HG03139 (cell line): Measurements from ENCODE around the gene TMED6.

ENCODE experiments used
- ATAC-seq: cut with Tn5 transposase; IDR thresholded peaks from one replicate; pipeline ENCODE4 v1.9.1; 2021; ENCODE audit not compliant: unreplicated experiment

TMED6 gene

DNA sequence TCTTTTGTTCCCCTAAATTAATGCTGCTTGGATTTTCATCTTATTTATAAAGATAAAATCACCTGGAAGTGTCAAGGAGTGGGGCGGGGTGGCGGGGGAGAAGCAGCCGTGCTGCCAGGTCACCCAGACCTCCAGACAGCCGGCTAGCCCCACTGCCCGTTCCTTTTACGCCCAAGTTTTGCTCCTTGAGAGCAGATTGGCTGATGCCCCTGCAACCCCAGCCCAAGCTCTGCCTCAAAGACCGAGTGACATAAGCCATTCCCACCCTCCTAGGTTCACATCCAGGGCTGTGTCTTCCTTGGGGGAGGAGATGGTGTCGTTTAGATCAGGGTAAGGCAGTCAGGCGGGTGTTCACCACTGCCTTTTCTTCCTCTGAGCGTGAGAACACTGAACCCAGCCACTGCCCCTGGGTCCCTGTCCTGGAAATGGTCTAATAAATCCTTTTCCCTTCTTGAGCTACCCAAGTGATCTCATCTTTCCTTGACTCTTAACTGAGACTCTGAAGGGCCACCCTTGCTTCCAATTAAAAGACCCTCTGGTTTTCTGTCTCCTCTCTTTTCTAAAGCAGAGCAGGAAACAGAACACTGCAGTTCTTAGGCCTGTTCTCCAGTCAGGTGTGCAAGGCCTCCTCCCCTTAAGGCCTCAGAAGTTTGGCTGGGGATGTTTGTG lies 26.9 kb downstream of the TMED6 start:
- no peak for ATAC-seq

DNA sequence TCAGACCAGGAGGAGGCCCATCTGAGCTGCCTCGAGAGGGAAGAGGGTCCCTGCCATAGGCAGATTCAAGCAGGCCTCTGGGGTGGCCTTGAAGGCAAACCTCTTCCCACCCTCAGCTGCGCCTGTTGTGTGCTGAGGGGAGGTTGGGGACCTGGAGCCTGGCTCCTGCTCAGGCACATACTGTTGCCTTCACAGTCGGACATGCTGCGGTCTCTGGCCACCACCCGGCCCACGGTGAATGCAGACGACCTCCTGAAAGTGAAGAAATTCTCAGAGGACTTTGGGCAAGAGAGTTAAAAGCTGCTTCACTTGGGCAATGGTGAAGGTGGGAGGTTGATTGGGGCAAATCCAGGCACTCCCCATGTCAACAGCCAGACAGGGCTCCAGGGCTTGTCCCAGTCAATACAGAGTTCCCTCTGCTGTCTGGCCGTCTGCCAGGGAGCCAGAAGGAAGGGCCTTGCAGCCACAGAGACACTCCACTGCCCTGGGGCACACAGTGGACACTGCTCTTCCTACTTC lies 27.5 kb downstream of the TMED6 start:
- no peak for ATAC-seq

DNA sequence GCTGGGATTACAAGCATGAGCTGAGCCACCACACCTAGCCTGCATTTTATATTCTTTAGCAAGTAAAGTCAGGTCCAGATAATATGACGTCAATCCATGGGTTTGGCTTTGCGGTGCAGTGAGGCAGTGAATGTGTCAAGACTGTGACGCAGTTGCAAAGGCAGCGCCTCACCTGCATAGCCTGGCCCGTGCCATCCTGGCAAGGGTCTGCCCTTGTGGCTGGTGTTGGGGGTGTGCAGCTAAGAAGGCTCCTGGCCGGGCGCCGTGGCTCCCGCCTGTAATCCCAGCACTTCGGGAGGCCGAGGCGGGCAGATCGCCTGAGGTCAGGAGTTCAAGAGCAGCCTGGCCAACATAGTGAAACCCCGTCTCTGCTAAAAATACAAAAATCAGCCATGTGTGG lies 28.2 kb downstream of the TMED6 start:
- no peak for ATAC-seq

DNA sequence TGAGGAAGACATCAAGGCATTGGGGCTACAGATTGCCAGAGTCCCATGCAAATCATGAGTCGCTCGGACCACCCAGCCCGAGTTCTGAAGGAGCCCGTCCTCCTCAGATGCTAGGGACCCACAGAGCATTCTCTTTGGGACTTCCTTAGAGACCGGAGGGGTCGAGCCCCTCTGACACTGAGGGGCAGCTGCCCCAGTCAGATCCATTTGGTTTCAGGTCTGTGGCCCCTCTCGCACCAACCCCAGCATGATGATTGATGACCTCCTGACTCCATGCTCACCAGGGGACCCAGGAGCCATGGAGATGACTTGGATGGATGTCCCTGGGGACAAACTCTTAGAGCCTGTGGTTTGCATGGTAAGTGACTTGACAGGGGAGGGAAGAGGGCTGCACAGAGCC lies 29.2 kb downstream of the TMED6 start:
- ATAC-seq: no peak

DNA sequence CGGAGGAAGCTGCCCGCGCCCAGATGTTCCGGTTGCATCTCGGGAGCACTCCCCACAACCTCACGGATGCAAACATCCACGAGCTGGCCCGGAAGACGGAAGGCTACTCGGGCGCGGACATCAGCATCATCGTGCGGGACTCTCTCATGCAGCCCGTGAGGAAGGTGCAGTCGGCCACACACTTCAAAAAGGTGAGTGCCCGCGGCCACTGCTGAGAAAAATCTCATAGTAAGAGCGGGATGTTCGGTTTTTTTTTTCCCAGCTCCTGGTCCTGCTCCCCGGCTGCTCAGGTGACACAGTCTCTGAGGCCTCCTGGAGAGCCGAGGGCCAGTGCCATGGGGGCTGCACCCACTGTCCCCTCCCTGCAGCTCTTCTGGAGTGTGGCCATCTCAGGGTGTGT lies 30.5 kb downstream of the TMED6 start:
- no peak for ATAC-seq

DNA sequence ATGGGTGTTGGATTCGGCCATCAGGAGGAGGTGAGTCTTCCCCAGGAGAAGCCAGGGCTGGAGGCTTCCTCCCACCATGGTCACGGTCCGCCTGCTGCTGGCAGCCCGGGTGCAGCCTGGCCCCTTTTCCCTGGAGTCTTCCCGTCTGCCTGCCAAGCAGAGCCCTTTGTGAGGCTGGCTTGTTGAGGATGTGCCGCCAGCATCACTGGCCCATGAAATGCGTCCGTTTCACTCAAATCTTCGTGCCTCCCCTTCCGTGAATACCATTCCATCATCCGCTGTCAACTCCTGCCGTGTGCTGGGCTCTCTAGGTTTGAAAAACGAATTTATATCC lies 30.9 kb downstream of the TMED6 start:
- no peak for ATAC-seq

DNA sequence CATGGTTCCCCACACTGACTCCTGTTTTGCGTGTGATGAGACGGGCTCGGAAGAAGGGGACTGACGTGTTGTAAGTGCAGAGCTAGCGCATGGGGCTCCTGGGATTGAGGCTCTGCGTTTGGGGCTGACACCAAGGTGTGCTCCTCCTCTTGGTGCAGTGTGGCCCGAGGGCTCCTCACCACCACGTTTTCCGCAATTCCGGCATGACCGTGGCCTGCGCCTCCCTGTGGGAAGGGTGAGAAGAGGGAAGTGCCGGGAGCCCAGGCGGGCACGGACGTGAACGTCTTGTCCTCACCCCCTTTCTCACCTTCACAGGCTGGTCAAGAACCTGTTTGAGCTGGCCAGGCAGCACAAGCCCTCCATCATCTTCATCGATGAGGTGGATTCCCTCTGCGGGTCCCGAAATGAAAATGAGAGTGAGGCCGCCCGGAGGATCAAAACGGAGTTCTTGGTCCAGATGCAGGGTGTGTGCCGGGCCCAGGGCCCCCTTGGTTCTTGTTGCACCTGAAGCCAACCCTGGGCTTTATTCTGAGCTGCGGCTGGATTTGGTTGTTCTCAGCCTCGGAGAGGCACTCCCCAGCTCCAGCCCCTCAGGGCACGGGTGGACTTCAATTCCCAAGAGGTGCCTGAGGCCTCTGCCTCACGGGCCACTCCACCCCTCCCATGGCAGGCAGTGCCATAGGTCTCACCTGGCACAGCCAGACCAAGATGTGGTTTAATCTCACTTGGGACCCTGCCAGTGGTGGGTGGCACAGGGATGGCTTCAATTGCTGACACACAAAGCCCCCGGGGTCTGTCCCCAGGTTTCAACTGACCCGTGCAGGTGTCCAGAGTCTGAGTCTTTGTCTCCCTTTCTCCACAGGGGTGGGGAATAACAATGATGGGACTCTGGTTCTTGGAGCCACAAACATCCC lies 31.5 kb downstream of the TMED6 start:
- no peak for ATAC-seq

DNA sequence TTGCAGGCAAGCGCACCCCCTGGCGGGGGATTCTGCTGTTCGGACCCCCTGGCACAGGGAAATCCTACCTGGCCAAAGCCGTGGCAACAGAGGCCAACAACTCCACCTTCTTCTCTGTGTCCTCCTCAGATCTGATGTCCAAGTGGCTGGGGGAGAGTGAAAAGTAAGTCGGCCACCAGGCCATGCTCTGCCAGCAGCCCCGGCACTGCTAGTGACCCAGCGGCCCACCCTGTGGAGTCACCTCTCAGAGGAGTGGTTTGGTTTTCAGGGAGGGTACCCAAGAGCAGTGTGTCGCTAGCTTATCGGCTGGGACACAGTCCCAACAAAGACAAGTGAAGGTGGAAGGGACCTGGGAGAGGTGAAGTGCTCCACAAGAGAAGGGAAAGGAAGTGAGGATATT lies 32.2 kb downstream of the TMED6 start:
- no peak for ATAC-seq

DNA sequence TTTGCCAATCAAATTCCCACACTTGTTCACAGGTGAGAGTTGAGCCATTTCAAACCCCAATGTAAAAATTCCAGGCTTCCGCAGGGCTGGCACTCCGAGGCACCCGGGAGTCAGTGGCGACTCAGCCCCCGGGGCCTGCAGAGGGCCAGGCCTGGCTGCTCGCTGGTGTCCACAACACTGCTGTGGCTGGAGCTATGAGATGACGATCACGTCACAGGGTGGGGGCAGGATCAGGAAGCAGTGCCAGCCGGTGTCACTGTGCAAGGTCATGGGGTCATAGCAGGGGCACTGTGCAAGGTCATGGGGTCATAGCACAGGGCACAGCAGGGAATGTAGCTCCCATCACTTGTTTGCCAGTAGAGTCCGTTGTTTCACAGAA lies 32.7 kb downstream of the TMED6 start:
- no peak for ATAC-seq

DNA sequence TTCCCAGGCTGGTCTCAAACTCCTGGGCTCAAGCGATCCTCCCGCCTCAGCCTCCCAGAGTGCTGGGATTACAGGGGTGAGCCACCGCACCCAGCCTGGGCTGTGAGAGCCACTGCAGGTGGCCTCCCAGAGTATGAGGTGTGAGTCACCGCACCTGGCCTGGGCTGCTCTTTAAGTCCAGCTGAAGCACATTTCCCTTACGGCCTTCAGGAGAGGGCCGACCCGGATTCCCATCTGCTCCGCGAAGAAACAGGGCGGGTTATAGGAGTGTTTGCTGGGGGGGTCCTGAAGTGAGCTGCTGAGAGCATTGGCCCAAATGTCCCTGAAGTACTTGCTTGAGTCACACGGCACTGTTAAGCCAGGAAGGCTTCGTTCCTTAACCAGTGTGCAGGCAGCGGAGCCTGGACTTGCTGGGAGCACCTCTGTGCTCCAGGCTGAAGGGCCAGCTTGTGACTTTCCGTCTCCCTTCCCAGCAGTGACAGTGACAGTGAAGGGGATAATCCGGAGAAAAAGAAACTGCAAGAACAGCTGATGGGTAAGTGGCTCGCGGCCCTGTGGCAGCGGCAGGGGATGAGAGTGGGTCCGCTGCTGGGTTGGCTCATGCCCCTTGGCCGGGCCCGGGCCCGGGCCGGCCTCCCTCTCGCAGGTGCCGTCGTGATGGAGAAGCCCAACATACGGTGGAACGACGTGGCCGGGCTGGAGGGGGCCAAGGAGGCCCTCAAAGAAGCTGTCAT lies 33.2 kb downstream of the TMED6 start:
- ATAC-seq: no peak

DNA sequence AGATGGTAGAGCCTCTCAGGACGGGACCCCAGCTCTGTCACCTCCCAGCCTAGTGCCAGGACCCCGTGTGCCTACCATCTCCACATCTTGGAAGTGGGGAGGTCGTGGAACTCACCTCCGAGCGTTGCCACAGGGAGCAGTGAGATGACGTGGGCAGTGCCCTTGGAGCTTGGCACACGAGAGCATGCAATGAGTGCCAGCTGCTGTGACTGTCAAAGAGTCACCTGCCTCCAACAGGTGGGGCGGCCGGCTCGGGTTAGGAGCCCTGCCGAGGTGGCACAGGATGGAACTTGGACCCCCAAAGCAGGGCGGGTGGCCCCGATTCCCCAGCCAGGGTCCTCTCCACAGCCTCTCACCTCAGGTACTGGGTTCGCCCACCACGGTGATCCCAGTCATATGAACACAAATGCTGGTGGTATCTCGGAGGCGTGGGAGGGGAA lies 35.0 kb downstream of the TMED6 start:
- no peak for ATAC-seq

DNA sequence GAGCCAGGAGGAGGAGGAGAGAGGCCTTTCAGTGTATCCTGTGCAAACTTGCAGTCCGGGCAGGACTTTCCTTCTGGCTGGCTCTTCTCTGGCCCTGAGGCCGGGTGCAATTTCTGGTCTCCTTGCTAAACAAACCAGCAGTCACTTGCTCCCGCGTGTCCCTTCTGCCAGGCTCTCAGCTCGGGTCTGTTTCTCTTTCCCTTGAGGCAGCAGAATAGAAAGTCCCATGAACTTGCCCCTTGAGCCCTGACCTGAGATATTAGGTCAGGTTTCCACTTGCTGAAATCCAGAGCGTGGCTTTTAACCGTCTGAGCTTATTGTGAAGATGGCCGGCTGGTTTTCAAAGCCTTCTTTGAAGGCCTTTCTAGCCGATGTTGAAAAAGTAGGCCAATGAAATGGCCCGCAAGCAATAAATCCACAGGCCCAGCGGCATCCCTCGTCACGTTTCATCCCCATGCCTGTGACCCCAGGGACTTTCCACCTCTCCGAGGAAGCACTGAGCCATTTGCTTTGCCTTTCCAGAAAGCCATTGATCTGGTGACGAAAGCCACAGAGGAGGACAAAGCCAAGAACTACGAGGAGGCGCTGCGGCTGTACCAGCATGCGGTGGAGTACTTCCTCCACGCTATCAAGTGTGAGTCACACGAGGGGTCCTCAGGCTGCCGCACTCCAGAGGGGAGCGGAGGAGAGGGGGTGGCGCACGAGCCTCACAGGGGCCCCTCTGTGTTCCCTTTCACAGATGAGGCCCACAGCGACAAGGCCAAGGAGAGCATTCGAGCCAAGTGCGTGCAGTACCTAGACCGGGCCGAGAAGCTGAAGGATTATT lies 35.9 kb downstream of the TMED6 start:
- no peak for ATAC-seq

DNA sequence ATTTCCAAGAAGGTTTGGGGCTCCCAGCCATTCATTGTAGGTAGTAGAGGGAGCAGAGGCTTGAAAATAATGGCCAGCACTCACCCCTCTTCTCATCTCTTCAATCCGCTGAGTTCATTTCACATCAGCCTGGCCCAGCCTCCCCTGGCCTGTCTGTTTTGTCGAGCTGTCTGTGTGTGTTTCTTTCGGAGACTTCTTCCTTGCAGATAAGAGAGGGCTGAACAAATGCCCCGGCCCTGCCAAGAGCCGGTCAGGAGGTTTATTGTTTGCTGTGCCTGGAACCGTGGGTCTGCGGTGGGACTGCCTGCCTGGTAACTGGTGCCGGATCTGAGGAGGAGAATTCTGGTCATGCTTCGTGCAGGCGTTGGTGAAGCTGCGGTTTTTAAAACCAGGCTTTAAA lies 37.1 kb downstream of the TMED6 start:
- ATAC-seq: no peak

DNA sequence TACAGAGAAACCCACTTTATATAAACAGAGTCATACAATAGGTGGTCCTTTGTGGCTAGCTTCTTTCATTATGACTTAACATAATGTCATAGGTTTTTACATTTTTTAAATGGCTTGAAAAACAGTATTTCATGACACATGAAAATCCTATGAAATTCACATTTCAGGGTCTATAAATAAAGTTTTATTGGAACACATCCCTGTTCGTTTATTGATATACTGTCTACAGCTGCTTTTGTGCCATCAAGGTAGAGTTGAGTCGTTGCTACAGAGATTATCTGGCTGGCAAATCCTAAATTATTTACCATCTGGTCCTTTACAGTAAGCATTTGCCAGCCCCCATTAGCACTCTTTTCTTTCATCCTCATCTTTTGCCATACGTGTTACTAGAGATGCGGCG lies 38.1 kb downstream of the TMED6 start:
- ATAC-seq: no peak

DNA sequence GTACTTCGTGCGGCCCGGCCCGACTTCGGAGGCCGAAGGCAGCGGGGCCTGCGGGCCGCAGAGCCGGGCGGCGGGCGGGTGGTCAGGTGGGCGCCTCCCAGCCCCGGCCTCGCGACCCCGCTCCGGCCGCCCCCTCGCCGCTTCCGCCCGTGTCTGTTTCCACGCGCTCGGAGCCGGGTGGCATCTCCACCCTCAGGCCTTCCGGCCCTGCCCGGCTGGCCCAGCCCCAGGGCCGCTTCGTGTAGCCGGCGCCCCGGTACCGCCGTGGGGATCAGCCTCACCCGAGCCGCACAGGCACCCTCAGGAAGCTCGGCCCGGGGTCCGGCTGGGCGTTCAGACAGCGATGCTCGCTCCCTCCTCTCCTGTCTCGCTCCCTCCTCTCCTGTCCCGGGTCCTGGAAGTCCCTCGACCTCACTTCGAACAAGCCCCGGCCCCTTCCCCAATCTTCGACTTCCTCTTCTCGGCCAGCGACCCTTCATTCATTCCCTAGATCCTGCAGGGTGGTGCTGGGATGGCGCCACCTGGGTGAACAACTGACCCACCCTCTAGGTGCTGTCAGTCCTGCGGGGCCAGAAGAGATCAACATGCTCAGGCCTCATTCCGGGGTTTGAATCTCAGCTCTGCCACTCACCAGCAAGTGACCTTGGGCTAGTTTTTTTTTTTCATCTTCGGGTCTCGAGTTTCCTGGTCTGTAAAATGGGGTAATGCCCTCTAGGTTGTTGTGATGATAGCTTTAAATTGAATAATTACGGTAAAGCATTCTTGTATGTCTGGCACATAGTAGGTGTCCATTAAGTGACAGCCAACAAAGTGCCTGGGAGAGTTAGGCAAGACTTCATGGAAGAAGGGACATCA lies 39.8 kb downstream of the TMED6 start:
- peak; percentile 39 for ATAC-seq

DNA sequence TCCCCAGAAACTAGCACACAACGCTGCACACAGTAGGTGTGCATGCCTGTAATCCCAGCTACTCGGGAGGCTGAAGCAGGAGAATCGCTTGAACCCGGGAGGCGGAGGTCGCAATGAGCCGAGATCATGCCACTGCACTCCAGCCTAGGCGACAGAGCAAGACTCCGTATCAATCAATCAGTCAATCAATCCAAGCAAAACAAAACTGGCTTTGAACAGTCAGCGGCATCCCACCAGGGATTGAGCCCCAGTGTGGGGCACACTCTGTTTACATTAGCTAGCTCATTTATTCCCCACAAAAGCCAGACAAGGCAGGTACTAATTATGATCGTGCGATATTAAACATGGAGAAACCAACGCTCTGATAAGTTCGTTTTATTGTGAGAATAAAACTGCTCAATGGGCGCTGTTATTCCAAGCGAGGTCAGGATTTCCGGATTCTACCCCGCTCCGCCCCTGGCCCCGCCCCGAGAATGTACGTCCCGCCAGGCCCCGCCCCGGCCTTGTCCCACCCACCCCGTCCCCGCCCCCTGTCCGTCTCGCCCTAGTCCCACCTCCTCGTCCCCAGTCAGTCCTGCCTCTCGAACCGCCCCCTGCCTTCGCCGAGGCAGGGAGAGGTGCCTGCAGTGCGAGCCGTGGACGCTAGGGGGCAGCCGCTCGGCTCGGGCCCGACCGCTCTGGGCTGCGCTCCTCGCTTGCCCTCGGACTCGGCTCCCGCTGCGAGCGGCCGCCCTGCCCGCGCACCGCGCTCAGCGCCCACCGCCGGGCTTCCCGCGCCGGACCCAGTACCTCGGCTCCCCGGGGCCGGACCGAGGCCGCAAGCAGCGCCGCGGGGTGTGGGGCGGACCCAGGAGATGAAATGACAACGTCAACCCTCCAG lies 40.7 kb downstream of the TMED6 start, which contains the start of gene VPS4A:
VPS4A (plus strand) TSS at position 698 of the 880 bp plus-strand sequence; CDS start at position 860, 162 bp downstream.
- ATAC-seq: peak; percentile 90

DNA sequence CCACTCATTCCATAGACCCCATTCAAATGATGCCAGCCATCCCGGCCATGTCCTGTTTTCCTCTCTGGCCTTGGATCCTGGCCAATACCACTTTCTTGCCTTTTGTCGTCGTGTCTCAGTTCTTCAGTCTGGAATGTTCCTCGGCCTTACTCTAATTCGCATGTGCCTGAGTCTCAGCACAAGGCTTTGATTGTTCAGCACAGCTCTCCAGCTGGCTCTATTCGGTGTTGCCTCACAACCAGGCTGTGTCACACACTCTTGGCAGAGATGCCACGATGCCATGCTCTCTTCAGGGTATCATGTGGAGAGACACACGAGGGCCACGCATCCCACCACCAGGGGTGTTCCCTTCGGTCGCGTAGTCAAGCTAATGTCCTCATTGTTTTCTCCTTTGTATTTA lies 42.3 kb downstream of the TMED6 start:
- ATAC-seq: no peak

DNA sequence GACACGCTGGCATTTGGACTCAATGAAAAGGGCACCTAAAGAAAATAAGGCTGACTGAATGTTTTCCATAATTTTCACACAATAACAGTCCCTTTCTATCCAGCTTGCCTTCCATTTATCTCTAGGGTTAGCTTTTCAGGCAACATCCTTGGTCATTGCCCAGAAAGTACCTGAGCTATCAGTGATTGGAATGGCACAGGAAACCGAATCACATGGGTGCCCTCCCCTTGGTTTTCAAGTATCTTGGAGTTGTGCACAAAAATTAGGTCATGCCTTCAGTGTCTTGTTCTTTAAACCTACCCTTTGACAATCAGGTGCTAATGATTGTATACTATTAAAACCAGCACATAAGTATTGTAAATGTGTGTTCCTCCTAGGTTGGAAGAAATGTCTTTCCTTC lies 43.7 kb downstream of the TMED6 start:
- no peak for ATAC-seq

DNA sequence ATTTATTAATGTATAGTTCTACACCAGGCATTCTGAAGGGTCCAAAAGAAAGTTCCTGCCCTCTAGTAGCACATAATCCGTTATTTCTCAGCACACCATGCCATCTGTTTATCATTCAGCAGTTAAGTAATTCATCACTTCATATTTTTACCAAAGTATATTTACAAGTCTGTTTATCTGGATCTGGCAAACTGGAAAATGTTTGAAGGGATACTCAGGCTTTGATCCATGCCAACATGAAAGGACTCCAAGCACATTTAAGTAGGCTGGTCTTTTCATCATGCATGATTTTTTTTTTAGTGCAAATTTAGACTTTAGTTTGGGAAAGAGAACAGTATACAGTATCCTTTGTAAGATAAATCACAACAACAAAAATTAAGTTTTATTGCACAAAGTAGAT lies 44.5 kb downstream of the TMED6 start:
- no peak for ATAC-seq
